LNCaP clone FGC (cell line): ENCODE data around the gene PDLIM3.

Source experiments
- DNase-seq: peaks from one replicate; pipeline ENCODE4 v3.0.0-alpha.2; 2011; ENCODE audit warnings: low read depth
- H3K4me3 ChIP-seq: 2 replicates; pipeline ENCODE4 v1.5.1; 2011; ENCODE audit warnings: mild to moderate bottlenecking, low read depth, low read length, control low read depth
- CTCF ChIP-seq: IDR thresholded peaks from 2 replicates; pipeline ENCODE4 v1.5.1; 2012; ENCODE audit warnings: mild to moderate bottlenecking; ENCODE audit not compliant: control insufficient read depth, insufficient read depth; ENCODE audit errors: extremely low read depth

PDLIM3 gene

GRCh38 chr4:185540487-185541120 lies 5.3 kb upstream of the PDLIM3 start:
- DNase-seq, result no peak
- no peak for TF ChIP-seq CTCF
- H3K4me3 ChIP-seq, result no peak overlapping the region

GRCh38 chr4:185540040-185540439 lies 4.7 kb upstream of the PDLIM3 start:
- H3K4me3 ChIP-seq, result no peak overlapping the region
- DNase-seq, result no peak
- no peak for TF ChIP-seq CTCF

- DNase-seq, result no peak
- H3K4me3 ChIP-seq, result no peak overlapping the region
- TF ChIP-seq CTCF, result no peak
Measured at GRCh38 chr4:185538806-185539205, 3.5 kb upstream of the PDLIM3 start.

- no peak for TF ChIP-seq CTCF
- DNase-seq, result no peak
- no peak overlapping the region for H3K4me3 ChIP-seq
Measured at GRCh38 chr4:185536411-185536709, 1.1 kb upstream of the PDLIM3 start.

GRCh38 chr4:185535612-185536410 lies 504 bp upstream of the PDLIM3 start:
- TF ChIP-seq CTCF, result no peak
- peak overlapping the region; percentile 54 for H3K4me3 ChIP-seq
- DNase-seq, result no peak

GRCh38 chr4:185534511-185534865 lies 819 bp downstream of the PDLIM3 start:
- no peak for TF ChIP-seq CTCF
- H3K4me3 ChIP-seq, result peak overlapping the region; percentile 54; the same call in 1 of the 2 replicates
- DNase-seq, result no peak
